Measurements from ENCODE around the gene CUEDC1. TPM values are rescaled to one million over a fixed set of nuclear protein-coding genes. Genes with fewer than 3 reads are reported as not detected.

CUEDC1 gene
- polyA plus RNA-seq, 1 experiment: 48.5 TPM

GRCh38 chr17:57866723-57867122, 88.5 kb downstream of the CUEDC1 start:
- no peak for TF ChIP-seq CTCF (IDR thresholded peaks at IDR 0.05; ENCODE audit: insufficient read depth, low read depth, low read length)
- H3K36me3 ChIP-seq (ENCODE audit: control insufficient read depth, insufficient read depth, low read length): peaks cover 11% of the 10 kb centered on the region
- H3K4me3 ChIP-seq (ENCODE audit: low read depth, low read length): no peak overlapping the region
- ChIA-PET CTCF (interaction anchor here (0.7 to 14.1 kb wide), 8 partner anchors 7 to 131 kb away, joined by 3 to 122 read pairs (median 7); partner anchors contain the start of genes MRPS23 and VEZF1), POLR2A (no interaction called here)
- DNase-seq (ENCODE audit: low read depth): no peak
- H3K27me3 ChIP-seq (ENCODE audit: control insufficient read depth, insufficient read depth, low read length): no peaks in the 10 kb centered on the region

DNA sequence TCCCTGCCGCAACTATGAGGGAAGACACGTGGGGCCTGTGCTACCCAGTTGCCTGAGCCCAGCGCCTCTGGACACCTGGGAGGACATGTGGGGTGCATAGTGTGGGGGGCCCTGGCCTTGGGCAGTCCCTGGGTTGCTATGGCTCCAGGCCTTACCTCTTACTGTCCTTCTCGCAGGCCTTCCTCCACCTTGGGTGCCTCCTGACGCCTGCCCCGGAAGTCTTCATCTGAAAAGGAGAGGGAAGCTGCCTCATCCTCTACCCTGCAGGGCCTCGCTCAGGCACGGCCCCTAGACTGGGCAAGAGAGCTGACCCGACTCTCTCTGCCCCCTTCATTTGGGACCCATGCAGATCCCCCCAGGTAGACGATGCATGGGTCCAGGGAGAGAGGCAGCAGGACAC, 88.9 kb downstream of the CUEDC1 start:
- CTCF ChIA-PET: interaction anchor here (0.7 to 14.1 kb wide), 6 partner anchors 7 to 131 kb away, joined by 3 to 122 read pairs (median 22); partner anchors contain the start of genes MRPS23 and VEZF1
- no peaks in the 10 kb centered on the region for H3K27me3 ChIP-seq (ENCODE audit: control insufficient read depth, insufficient read depth, low read length)
- POLR2A ChIA-PET: no interaction called here
- no peak overlapping the region for H3K4me3 ChIP-seq (ENCODE audit: low read depth, low read length)
- peaks cover 11% of the 10 kb centered on the region for H3K36me3 ChIP-seq (ENCODE audit: control insufficient read depth, insufficient read depth, low read length)
- DNase-seq (ENCODE audit: low read depth): no peak
- no peak for TF ChIP-seq CTCF (IDR thresholded peaks at IDR 0.05; ENCODE audit: insufficient read depth, low read depth, low read length)

- TF ChIP-seq CTCF (IDR thresholded peaks at IDR 0.05; ENCODE audit: insufficient read depth, low read depth, low read length): no peak
- DNase-seq (ENCODE audit: low read depth): no peak
- ChIA-PET CTCF (interaction anchor here (1.1 to 15.8 kb wide), 2 partner anchors 14 to 134 kb away, joined by 3 to 371 read pairs; partner anchors contain the start of gene MRPS23), POLR2A (no interaction called here)
- no peaks in the 10 kb centered on the region for H3K27me3 ChIP-seq (ENCODE audit: control insufficient read depth, insufficient read depth, low read length)
- peaks cover 8% of the 10 kb centered on the region for H3K36me3 ChIP-seq (ENCODE audit: control insufficient read depth, insufficient read depth, low read length)
- H3K4me3 ChIP-seq (ENCODE audit: low read depth, low read length): no peak overlapping the region
These were observed 90.9 kb downstream of the CUEDC1 start for GRCh38 chr17:57864273-57864672.

- ChIA-PET POLR2A (no interaction called here), CTCF (interaction anchor here (0.9 to 15.8 kb wide), 5 partner anchors 10 to 135 kb away, joined by 3 to 371 read pairs (median 7); partner anchors contain the start of genes CUEDC1 and MRPS23)
- DNase-seq (ENCODE audit: low read depth): no peak
- H3K4me3 ChIP-seq (ENCODE audit: low read depth, low read length): no peak overlapping the region
- peaks cover 8% of the 10 kb centered on the region for H3K36me3 ChIP-seq (ENCODE audit: control insufficient read depth, insufficient read depth, low read length)
- TF ChIP-seq CTCF (IDR thresholded peaks at IDR 0.05; ENCODE audit: insufficient read depth, low read depth, low read length): no peak
- H3K27me3 ChIP-seq (ENCODE audit: control insufficient read depth, insufficient read depth, low read length): no peaks in the 10 kb centered on the region
These were observed 92.2 kb downstream of the CUEDC1 start for GRCh38 chr17:57862694-57863667.
